Fibroblast of villous mesenchyme (primary cell): Measurements from ENCODE around the gene LIFR. TPM values are rescaled to one million over a fixed set of nuclear protein-coding genes. Genes with fewer than 3 reads are reported as not detected.

Source experiments
- DNase-seq: peaks from one replicate; pipeline ENCODE4 v3.0.0-alpha.2; 2010; ENCODE audit warnings: low read depth
- H3K4me3 ChIP-seq: 2 replicates; pipeline ENCODE4 v1.5.1; 2011; ENCODE audit warnings: low read depth, mild to moderate bottlenecking, low read length
- CTCF ChIP-seq: IDR thresholded peaks from 2 replicates; pipeline ENCODE4 v1.5.1; 2012; ENCODE audit warnings: low read depth, mild to moderate bottlenecking, low read length; ENCODE audit not compliant: insufficient read depth
- total RNA-seq: library from RNA; depleted of rRNA; stranded (reverse); fragments of >200 nt; gene quantifications from 2 replicates; pipeline ENCODE4 v1.2.3, GENCODE V29; 2012

LIFR gene
- total RNA-seq, 1 donor, result 40.2 TPM

- TF ChIP-seq CTCF, result no peak
- DNase-seq, result no peak
- H3K4me3 ChIP-seq, result no peak overlapping the region
Observed at GRCh38 chr5:38448568-38449350, 107.7 kb downstream of the LIFR start.

GRCh38 chr5:38447786-38448185 lies 108.7 kb downstream of the LIFR start:
- TF ChIP-seq CTCF, result no peak
- DNase-seq, result no peak
- no peak overlapping the region for H3K4me3 ChIP-seq

GRCh38 chr5:38447056-38447455 lies 109.4 kb downstream of the LIFR start:
- peak overlapping the region; percentile 60 for H3K4me3 ChIP-seq
- no peak for DNase-seq
- TF ChIP-seq CTCF, result no peak

GRCh38 chr5:38446029-38446522 lies 110.4 kb downstream of the LIFR start:
- peak overlapping the region; percentile 60 for H3K4me3 ChIP-seq
- no peak for TF ChIP-seq CTCF
- no peak for DNase-seq

- no peak for TF ChIP-seq CTCF
- DNase-seq, result peak; percentile 33
Observed at GRCh38 chr5:38445374-38446028, 110.9 kb downstream of the LIFR start.

GRCh38 chr5:38443390-38443789 lies 113.1 kb downstream of the LIFR start:
- H3K4me3 ChIP-seq, result no peak overlapping the region
- no peak for TF ChIP-seq CTCF
- no peak for DNase-seq

More at GRCh38 chr5:38445374-38446028, 110.9 kb downstream of the LIFR start:
- peak overlapping the region; percentile 60 for H3K4me3 ChIP-seq
